Stimulated activated effector memory CD8-positive, alpha-beta T cell treated with anti-CD3 and anti-CD28 coated beads, Interleukin-12 subunit alpha, Interleukin-12 subunit beta, amount 100 ng/mL, for 72 hours (primary cell): ENCODE measurements around the gene PDZK1IP1.
"Not testable (repeated sequence)": the region's sequence is repeated elsewhere in the genome, so short reads cannot be mapped to it uniquely, and the experiment has no call there.

ENCODE experiments used
- ATAC-seq: fragments of 150-1000 bp; cut with Tn5 transposase; 2 replicates; pipeline ENCODE4 v1.10.0; 2021
- DNase-seq, 2 donors: peaks; one replicate each; pipeline ENCODE4 v3.0.0; 2021 to 2022; ENCODE audit warnings: low spot score in 2 of 2
- H3K27ac Mint-ChIP-seq: one replicate; pipeline ENCODE4 v1.8.0; 2022; ENCODE audit warnings: mild to moderate bottlenecking, mixed read lengths
- H3K36me3 Mint-ChIP-seq: one replicate; pipeline ENCODE4 v1.8.0; 2022; ENCODE audit warnings: mild to moderate bottlenecking, mixed read lengths
- H3K4me1 Mint-ChIP-seq: one replicate; pipeline ENCODE4 v1.8.0; 2022; ENCODE audit warnings: mixed read lengths
- H3K4me3 Mint-ChIP-seq: one replicate; pipeline ENCODE4 v1.8.0; 2022; ENCODE audit warnings: mild to moderate bottlenecking, mixed read lengths
- H3K9me3 Mint-ChIP-seq: one replicate; pipeline ENCODE4 v1.8.0; 2022; ENCODE audit warnings: mixed read lengths

PDZK1IP1 gene

DNA sequence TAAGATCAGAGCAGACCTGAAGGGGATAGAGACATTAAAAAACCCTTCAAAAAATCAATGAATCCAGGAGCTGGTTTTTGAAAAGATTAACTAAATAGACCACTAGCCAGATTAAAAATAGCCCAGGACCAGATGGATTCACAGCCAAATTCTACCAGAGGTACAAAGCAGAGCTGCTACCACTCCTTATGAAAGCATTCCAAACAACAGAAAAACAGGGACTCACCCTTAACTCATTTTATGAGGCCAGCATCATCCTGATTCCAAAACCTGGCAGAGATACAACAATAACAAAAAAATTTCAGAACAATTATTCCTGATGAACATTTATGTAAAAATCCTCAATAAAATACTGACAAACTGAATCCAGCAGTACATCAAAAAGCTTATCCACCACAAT, 33.4 kb downstream of the PDZK1IP1 start:
- H3K36me3 Mint-ChIP-seq, H3K27ac Mint-ChIP-seq, ATAC-seq, H3K9me3 Mint-ChIP-seq, H3K4me1 Mint-ChIP-seq, H3K4me3 Mint-ChIP-seq, DNase-seq: not testable (repeated sequence)

DNA sequence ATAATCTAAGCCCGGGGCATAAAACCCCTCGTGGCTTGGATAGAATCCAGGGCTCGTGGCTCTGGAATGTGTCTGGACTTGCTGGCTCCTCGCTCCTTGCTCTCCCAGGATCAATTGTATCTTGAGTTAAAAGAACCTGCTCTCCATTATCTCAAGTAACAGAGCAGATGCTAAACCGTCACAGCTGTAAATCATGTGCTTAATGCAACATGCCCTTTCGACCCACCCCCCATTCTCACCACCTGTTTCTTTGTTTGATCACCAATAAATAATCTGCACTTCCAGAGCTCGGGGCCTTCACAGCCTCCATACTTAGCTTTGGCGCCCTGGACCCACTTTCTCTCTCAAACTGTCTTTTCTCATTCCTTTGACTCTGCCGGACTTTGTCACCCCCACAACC, 40.7 kb downstream of the PDZK1IP1 start:
- H3K4me3 Mint-ChIP-seq, H3K36me3 Mint-ChIP-seq, H3K27ac Mint-ChIP-seq, H3K4me1 Mint-ChIP-seq, ATAC-seq, DNase-seq, H3K9me3 Mint-ChIP-seq: not testable (repeated sequence)

- ATAC-seq = no peak
- no peak for DNase-seq
- no peak overlapping the region for H3K4me3 Mint-ChIP-seq
- no peaks in the 10 kb centered on the region for H3K36me3 Mint-ChIP-seq
- no peaks in the 10 kb centered on the region for H3K9me3 Mint-ChIP-seq
- H3K27ac Mint-ChIP-seq = no peak overlapping the region
- H3K4me1 Mint-ChIP-seq = no peaks in the 10 kb centered on the region
Measured at GRCh38 chr1:47147047-47147785, 42.6 kb downstream of the PDZK1IP1 start.

GRCh38 chr1:47146495-47146894, 43.3 kb downstream of the PDZK1IP1 start:
- not testable (repeated sequence) for H3K36me3 Mint-ChIP-seq, ATAC-seq, DNase-seq, H3K9me3 Mint-ChIP-seq, H3K4me1 Mint-ChIP-seq, H3K27ac Mint-ChIP-seq, H3K4me3 Mint-ChIP-seq

- not testable (repeated sequence) for H3K36me3 Mint-ChIP-seq, H3K4me1 Mint-ChIP-seq, H3K9me3 Mint-ChIP-seq, H3K27ac Mint-ChIP-seq, ATAC-seq, DNase-seq, H3K4me3 Mint-ChIP-seq
Measured at GRCh38 chr1:47143654-47144053, 46.2 kb downstream of the PDZK1IP1 start.

GRCh38 chr1:47140358-47140757, 49.5 kb downstream of the PDZK1IP1 start:
- not testable (repeated sequence) for H3K4me1 Mint-ChIP-seq, H3K36me3 Mint-ChIP-seq, H3K4me3 Mint-ChIP-seq, H3K9me3 Mint-ChIP-seq, H3K27ac Mint-ChIP-seq, DNase-seq, ATAC-seq

DNA sequence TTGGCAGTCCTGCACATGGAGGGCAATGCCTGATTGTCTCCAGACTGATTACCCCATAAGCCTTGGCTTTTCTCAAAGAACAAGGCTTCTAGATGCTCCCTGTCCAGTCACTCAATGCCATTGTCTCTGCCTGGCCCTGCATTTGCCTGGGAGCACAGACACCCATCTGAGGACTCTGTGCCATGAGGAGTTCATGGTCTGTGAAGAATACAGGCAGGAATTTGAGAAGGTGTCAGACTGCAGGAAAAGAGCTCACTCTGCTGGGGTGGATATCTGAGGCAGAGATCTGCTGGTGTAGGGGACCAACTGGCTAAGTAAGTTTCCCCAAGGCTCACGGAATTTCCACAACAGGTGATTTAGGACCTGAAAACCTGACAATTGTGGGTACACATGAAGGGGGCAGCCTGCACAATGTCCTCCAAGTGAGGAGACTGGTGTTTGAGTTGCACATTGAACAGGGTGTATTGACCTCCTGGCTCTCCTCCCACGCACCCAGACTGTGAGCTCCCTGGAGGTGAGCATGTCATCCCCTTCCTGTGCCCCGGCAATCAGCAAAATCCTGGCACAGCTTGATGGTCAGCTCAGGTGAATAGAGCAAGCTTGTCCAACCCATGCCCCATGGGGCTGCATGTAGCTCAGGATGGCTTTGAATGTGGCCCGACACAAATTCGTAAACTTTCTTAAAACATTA, 51.8 kb downstream of the PDZK1IP1 start:
- H3K4me3 Mint-ChIP-seq = no peak overlapping the region
- no peaks in the 10 kb centered on the region for H3K9me3 Mint-ChIP-seq
- DNase-seq (no peak), ATAC-seq (no peak)
- H3K27ac Mint-ChIP-seq = no peak overlapping the region
- H3K36me3 Mint-ChIP-seq = no peaks in the 10 kb centered on the region
- no peaks in the 10 kb centered on the region for H3K4me1 Mint-ChIP-seq

DNA sequence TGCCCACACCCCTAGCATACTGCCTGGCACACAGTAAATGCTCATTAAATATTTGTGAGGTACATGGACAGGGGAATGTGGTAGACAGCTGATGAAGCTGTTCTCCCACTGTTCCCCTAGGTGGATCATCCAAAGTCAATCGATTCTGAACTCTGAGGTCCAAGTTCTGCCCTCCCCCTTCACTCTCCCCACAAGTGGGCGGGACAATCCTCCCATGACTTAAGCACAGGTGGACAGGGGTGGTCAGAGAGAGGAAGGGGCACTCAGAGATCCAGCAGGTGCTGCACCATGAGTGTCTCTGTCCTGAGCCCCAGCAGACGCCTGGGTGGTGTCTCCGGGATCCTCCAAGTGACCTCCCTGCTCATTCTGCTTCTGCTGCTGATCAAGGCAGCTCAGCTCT, 52.6 kb downstream of the PDZK1IP1 start, which contains the start of gene CYP4A22:
TSS of gene CYP4A22 (plus strand) at position 244 of the 400 bp plus-strand sequence. CDS start at position 289, 45 bp downstream.
- no peak for ATAC-seq
- Mint-ChIP-seq H3K4me3 (no peak within 1 kb of the TSS), H3K9me3 (no peaks in the 10 kb centered on the region), H3K4me1 (no peaks in the 10 kb centered on the region), H3K36me3 (no peaks in the 10 kb centered on the region), H3K27ac (no peak within 1 kb of the TSS)
- DNase-seq = no peak
